GM19240 (cell line): ENCODE data around the gene GRHL3.
"Not testable (repeated sequence)": the region's sequence is repeated elsewhere in the genome, so short reads cannot be mapped to it uniquely, and the experiment has no call there.

ENCODE experiments used
- DNase-seq: peaks from one replicate; pipeline ENCODE4 v3.0.0; 2011; ENCODE audit warnings: low spot score; ENCODE audit not compliant: insufficient read length

GRHL3 gene

GRCh38 chr1:24319312-24319863 lies at the start of gene GRHL3:
TSS of gene GRHL3 (plus strand) at chr1:24319357. CDS start at chr1:24319552, 195 bp downstream.
- no peak for DNase-seq

GRCh38 chr1:24274203-24275103 lies 44.7 kb upstream of the GRHL3 start:
- not testable (repeated sequence) for DNase-seq

- no peak for DNase-seq
Measured at GRCh38 chr1:24275104-24275410, 44.1 kb upstream of the GRHL3 start.

- no peak for DNase-seq
Measured at GRCh38 chr1:24275510-24275909, 43.6 kb upstream of the GRHL3 start.

GRCh38 chr1:24276791-24277190 lies 42.4 kb upstream of the GRHL3 start:
- no peak for DNase-seq

- DNase-seq, result no peak
Measured at GRCh38 chr1:24277420-24278169, 41.6 kb upstream of the GRHL3 start.

GRCh38 chr1:24278726-24279125 lies 40.4 kb upstream of the GRHL3 start:
- no peak for DNase-seq

- no peak for DNase-seq
Measured at GRCh38 chr1:24279590-24280232, 39.4 kb upstream of the GRHL3 start.

- DNase-seq, result no peak
Measured at GRCh38 chr1:24281591-24281990, 37.6 kb upstream of the GRHL3 start.

- DNase-seq, result no peak
Measured at GRCh38 chr1:24282491-24282890, 36.7 kb upstream of the GRHL3 start.

- no peak for DNase-seq
Measured at GRCh38 chr1:24283326-24284155, 35.6 kb upstream of the GRHL3 start.

- DNase-seq, result no peak
Measured at GRCh38 chr1:24284156-24284471, 35.0 kb upstream of the GRHL3 start.

GRCh38 chr1:24285231-24285630 lies 33.9 kb upstream of the GRHL3 start:
- no peak for DNase-seq

- no peak for DNase-seq
Measured at GRCh38 chr1:24286246-24287010, 32.7 kb upstream of the GRHL3 start.

- DNase-seq, result not testable (repeated sequence)
Measured at GRCh38 chr1:24287779-24288178, 31.4 kb upstream of the GRHL3 start.

- no peak for DNase-seq
Measured at GRCh38 chr1:24288479-24288878, 30.7 kb upstream of the GRHL3 start.

- no peak for DNase-seq
Measured at GRCh38 chr1:24289937-24290595, 29.1 kb upstream of the GRHL3 start.

GRCh38 chr1:24290933-24291487 lies 28.1 kb upstream of the GRHL3 start:
- no peak for DNase-seq

- DNase-seq, result no peak
Measured at GRCh38 chr1:24292103-24292502, 27.1 kb upstream of the GRHL3 start.

GRCh38 chr1:24292887-24293286 lies 26.3 kb upstream of the GRHL3 start:
- DNase-seq, result no peak
